ENCODE results near the gene CYP19A1.

GRCh38 chr15:51387699-51388041 is 49.3 kb upstream of the CYP19A1 start:
- TF ChIP-seq POLR2AphosphoS5 (IDR thresholded peaks at IDR 0.05; ENCODE audit: low read depth, low read length) = no peak
- no peak for TF ChIP-seq POLR2A (IDR thresholded peaks at IDR 0.05; ENCODE audit: low read depth, low read length)
- TF ChIP-seq SPI1 (IDR thresholded peaks at IDR 0.05; ENCODE audit: low read depth, low read length) = no peak
- TF ChIP-seq POU2F2 (IDR thresholded peaks at IDR 0.05; ENCODE audit: low read depth, low read length) = no peak
- TF ChIP-seq TAF1 (IDR thresholded peaks at IDR 0.05; ENCODE audit: low read depth, low read length) = no peak
